ENCODE data around the gene H2BW1.
"Not testable (repeated sequence)": the region's sequence is repeated elsewhere in the genome, so short reads cannot be mapped to it uniquely, and the experiment has no call there.

H2BW1 gene, protein sequence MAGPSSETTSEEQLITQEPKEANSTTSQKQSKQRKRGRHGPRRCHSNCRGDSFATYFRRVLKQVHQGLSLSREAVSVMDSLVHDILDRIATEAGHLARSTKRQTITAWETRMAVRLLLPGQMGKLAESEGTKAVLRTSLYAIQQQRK

GRCh38 chrX:104013606-104014005, at the start of gene H2BW1:
TSS of gene H2BW1 (minus strand) at chrX:104013708. CDS start at chrX:104013576, 132 bp downstream.
- no peaks in the 10 kb centered on the region for H3K4me1 ChIP-seq (ENCODE audit: insufficient read depth, low read length)
- H3K9me3 ChIP-seq (ENCODE audit: low read length), result no peaks in the 10 kb centered on the region
- H3K27me3 ChIP-seq (ENCODE audit: insufficient read depth, low read length), result peaks cover 5% of the 10 kb centered on the region
- no peak within 1 kb of the TSS for H3K4me3 ChIP-seq (ENCODE audit: low read length)
- no peak within 1 kb of the TSS for H2AFZ ChIP-seq (ENCODE audit: low read depth, low read length)
- no peaks in the 10 kb centered on the region for H3K36me3 ChIP-seq (ENCODE audit: insufficient read depth, low read length)

GRCh38 chrX:104062636-104063035, 49.1 kb upstream of the H2BW1 start:
- H3K4me1 ChIP-seq (ENCODE audit: insufficient read depth, low read length); H3K4me3 ChIP-seq (ENCODE audit: low read length); H3K36me3 ChIP-seq (ENCODE audit: insufficient read depth, low read length); H3K27me3 ChIP-seq (ENCODE audit: insufficient read depth, low read length); H3K9me3 ChIP-seq (ENCODE audit: low read length); H2AFZ ChIP-seq (ENCODE audit: low read depth, low read length): not testable (repeated sequence)

DNA sequence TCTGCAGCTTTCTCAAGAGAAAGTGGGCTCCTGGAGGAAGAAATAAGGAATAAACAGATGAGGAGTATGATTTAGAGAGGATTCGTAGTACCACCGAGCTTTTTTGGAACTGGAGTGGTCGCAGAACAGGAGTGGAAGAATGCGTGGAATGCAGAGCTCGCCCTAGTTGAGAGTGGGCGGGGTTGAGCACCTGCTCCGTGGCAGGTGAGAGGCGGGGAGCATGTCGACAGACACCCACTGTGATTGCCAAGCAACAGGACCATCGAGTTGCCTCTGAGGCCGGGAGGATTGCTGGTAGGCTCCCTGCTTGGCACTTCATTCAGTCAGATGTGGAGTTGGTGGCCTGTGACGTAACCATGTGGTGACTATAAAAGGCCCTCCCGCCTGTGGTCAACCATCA, 41.4 kb upstream of the H2BW1 start:
- not testable (repeated sequence) for H3K9me3 ChIP-seq (ENCODE audit: low read length); H3K4me1 ChIP-seq (ENCODE audit: insufficient read depth, low read length); H2AFZ ChIP-seq (ENCODE audit: low read depth, low read length); H3K27me3 ChIP-seq (ENCODE audit: insufficient read depth, low read length); H3K36me3 ChIP-seq (ENCODE audit: insufficient read depth, low read length); H3K4me3 ChIP-seq (ENCODE audit: low read length)

DNA sequence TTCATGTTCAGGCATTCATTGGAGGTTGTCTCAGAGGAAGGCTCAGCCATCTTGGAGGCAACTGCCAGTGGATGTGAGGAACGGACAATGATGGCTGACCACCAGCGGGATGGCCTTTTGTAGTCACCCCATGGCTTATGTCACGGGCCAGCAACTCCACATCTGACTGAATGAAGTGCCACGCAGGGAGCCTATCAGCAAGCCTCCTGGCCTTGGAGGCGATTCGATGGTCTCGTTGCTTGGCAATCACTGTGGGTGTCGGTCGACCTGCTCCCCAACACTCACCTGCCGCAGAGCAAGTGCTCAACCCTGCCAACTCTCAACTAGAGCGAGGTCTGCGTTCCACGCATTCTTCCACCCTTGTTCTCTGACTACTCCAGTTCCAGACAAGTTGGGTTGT, 33.7 kb upstream of the H2BW1 start:
- Histone ChIP-seq H2AFZ (ENCODE audit: low read depth, low read length) (no peak overlapping the region), H3K36me3 (ENCODE audit: insufficient read depth, low read length) (no peaks in the 10 kb centered on the region), H3K4me3 (ENCODE audit: low read length) (no peak overlapping the region), H3K9me3 (ENCODE audit: low read length) (no peaks in the 10 kb centered on the region), H3K27me3 (ENCODE audit: insufficient read depth, low read length) (no peaks in the 10 kb centered on the region), H3K4me1 (ENCODE audit: insufficient read depth, low read length) (no peaks in the 10 kb centered on the region)

GRCh38 chrX:104045642-104046041, 32.1 kb upstream of the H2BW1 start:
- Histone ChIP-seq H3K27me3 (ENCODE audit: insufficient read depth, low read length) (no peaks in the 10 kb centered on the region), H2AFZ (ENCODE audit: low read depth, low read length) (no peak overlapping the region), H3K4me1 (ENCODE audit: insufficient read depth, low read length) (no peaks in the 10 kb centered on the region), H3K4me3 (ENCODE audit: low read length) (no peak overlapping the region), H3K9me3 (ENCODE audit: low read length) (no peaks in the 10 kb centered on the region), H3K36me3 (ENCODE audit: insufficient read depth, low read length) (no peaks in the 10 kb centered on the region)

GRCh38 chrX:104041003-104041402, 27.5 kb upstream of the H2BW1 start:
- H3K27me3 ChIP-seq (ENCODE audit: insufficient read depth, low read length), result peaks cover 2% of the 10 kb centered on the region

GRCh38 chrX:104039689-104040505, 26.4 kb upstream of the H2BW1 start, which contains the start of gene H2BW2:
TSS of gene H2BW2 (plus strand) at chrX:104039956. CDS start at chrX:104039995, 39 bp downstream.
- H3K4me1 ChIP-seq (ENCODE audit: insufficient read depth, low read length), result no peaks in the 10 kb centered on the region
- H2AFZ ChIP-seq (ENCODE audit: low read depth, low read length), result no peak within 1 kb of the TSS
- H3K4me3 ChIP-seq (ENCODE audit: low read length), result no peak within 1 kb of the TSS
- peaks cover 2% of the 10 kb centered on the region for H3K27me3 ChIP-seq (ENCODE audit: insufficient read depth, low read length)
- no peaks in the 10 kb centered on the region for H3K36me3 ChIP-seq (ENCODE audit: insufficient read depth, low read length)
- no peaks in the 10 kb centered on the region for H3K9me3 ChIP-seq (ENCODE audit: low read length)

More at GRCh38 chrX:104041003-104041402, 27.5 kb upstream of the H2BW1 start:
- Histone ChIP-seq H2AFZ (ENCODE audit: low read depth, low read length) (no peak overlapping the region), H3K4me1 (ENCODE audit: insufficient read depth, low read length) (no peaks in the 10 kb centered on the region), H3K9me3 (ENCODE audit: low read length) (no peaks in the 10 kb centered on the region), H3K36me3 (ENCODE audit: insufficient read depth, low read length) (no peaks in the 10 kb centered on the region), H3K4me3 (ENCODE audit: low read length) (no peak overlapping the region)

DNA sequence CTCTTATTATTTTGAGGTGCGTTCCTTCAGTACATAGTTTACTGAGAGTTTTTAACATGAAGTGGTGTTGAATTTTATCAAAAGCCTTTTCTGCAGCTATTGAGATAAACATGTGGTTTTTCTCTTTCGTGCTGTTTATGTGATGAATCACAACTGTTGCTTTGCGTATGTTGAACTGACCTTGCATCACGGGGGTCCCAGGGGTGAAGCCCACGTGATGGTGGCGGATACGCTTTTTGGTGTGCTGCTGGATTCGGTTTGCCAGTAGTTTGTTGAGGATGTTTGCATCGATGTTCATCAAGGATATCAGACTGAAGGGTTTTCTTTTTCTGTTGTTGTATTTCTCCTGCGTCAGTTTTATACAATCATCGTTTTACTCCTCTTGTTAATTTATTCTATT, 4.6 kb upstream of the H2BW1 start:
- Histone ChIP-seq H3K36me3 (ENCODE audit: insufficient read depth, low read length) (no peaks in the 10 kb centered on the region), H3K27me3 (ENCODE audit: insufficient read depth, low read length) (peaks cover 10% of the 10 kb centered on the region), H3K4me1 (ENCODE audit: insufficient read depth, low read length) (no peaks in the 10 kb centered on the region), H3K9me3 (ENCODE audit: low read length) (no peaks in the 10 kb centered on the region), H2AFZ (ENCODE audit: low read depth, low read length) (no peak overlapping the region), H3K4me3 (ENCODE audit: low read length) (no peak overlapping the region)

DNA sequence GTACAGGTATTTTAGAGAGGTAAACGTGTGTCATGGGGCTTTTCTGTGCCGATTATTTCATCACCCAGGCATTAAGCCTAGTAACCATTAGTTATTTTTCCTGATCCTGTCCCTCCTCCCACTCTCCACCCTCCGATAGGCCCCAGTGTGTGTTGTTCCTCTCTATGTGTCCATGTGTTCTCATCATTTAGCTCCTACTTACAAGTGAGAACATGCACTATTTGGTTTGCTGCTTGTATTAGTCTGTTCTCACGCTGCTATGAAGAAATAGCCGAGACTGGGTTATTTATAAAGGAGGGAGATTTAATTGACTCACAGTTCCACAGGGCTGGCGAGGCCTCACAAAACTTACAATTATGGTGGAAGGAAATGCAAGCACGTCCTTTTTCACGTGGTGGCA, 2.1 kb upstream of the H2BW1 start:
- not testable (repeated sequence) for H2AFZ ChIP-seq (ENCODE audit: low read depth, low read length); H3K9me3 ChIP-seq (ENCODE audit: low read length); H3K27me3 ChIP-seq (ENCODE audit: insufficient read depth, low read length); H3K4me1 ChIP-seq (ENCODE audit: insufficient read depth, low read length); H3K36me3 ChIP-seq (ENCODE audit: insufficient read depth, low read length); H3K4me3 ChIP-seq (ENCODE audit: low read length)

- Histone ChIP-seq H2AFZ (ENCODE audit: low read depth, low read length) (no peak overlapping the region), H3K4me1 (ENCODE audit: insufficient read depth, low read length) (no peaks in the 10 kb centered on the region), H3K36me3 (ENCODE audit: insufficient read depth, low read length) (no peaks in the 10 kb centered on the region), H3K27me3 (ENCODE audit: insufficient read depth, low read length) (peaks cover 6% of the 10 kb centered on the region), H3K4me3 (ENCODE audit: low read length) (no peak overlapping the region), H3K9me3 (ENCODE audit: low read length) (no peaks in the 10 kb centered on the region)
Observed at GRCh38 chrX:104013158-104013557, 350 bp downstream of the H2BW1 start.

GRCh38 chrX:104008831-104009230, 4.7 kb downstream of the H2BW1 start:
- no peaks in the 10 kb centered on the region for H3K9me3 ChIP-seq (ENCODE audit: low read length)
- no peaks in the 10 kb centered on the region for H3K36me3 ChIP-seq (ENCODE audit: insufficient read depth, low read length)
- H2AFZ ChIP-seq (ENCODE audit: low read depth, low read length), result no peak overlapping the region
- H3K4me1 ChIP-seq (ENCODE audit: insufficient read depth, low read length), result no peaks in the 10 kb centered on the region
- peaks cover 9% of the 10 kb centered on the region for H3K27me3 ChIP-seq (ENCODE audit: insufficient read depth, low read length)
- no peak overlapping the region for H3K4me3 ChIP-seq (ENCODE audit: low read length)

DNA sequence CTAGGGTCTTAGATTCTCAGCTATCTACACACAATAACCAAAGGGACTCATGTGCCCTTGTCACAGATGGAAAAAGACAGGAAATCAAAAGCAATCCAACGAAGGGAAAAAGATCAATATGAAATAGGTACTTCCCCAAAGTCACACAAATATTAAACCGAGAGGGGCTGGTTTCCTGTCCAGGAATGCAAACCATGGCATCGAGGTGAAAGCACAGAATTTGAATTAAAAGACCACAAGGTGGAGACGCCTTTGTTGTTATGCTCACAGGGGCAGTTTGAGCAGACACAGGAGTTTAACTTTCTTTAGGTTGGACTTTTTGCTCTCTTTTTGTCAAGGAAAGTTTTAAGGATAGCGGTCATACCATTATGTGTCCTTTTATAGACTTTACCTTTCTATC, 14.3 kb downstream of the H2BW1 start:
- Histone ChIP-seq H3K4me1 (ENCODE audit: insufficient read depth, low read length) (no peaks in the 10 kb centered on the region), H3K36me3 (ENCODE audit: insufficient read depth, low read length) (no peaks in the 10 kb centered on the region), H3K9me3 (ENCODE audit: low read length) (no peaks in the 10 kb centered on the region), H3K4me3 (ENCODE audit: low read length) (no peak overlapping the region), H2AFZ (ENCODE audit: low read depth, low read length) (no peak overlapping the region), H3K27me3 (ENCODE audit: insufficient read depth, low read length) (peaks cover 18% of the 10 kb centered on the region)

GRCh38 chrX:103983508-103983907, 30.0 kb downstream of the H2BW1 start:
- H3K27me3 ChIP-seq (ENCODE audit: insufficient read depth, low read length); H3K9me3 ChIP-seq (ENCODE audit: low read length); H3K4me1 ChIP-seq (ENCODE audit: insufficient read depth, low read length); H3K36me3 ChIP-seq (ENCODE audit: insufficient read depth, low read length); H2AFZ ChIP-seq (ENCODE audit: low read depth, low read length); H3K4me3 ChIP-seq (ENCODE audit: low read length): not testable (repeated sequence)
